Dermis microvascular lymphatic vessel endothelial cell (primary cell): ENCODE data around the gene MYO5A. TPM values are rescaled to one million over a fixed set of nuclear protein-coding genes. Genes with fewer than 3 reads are reported as not detected.
"Not testable (repeated sequence)": the region's sequence is repeated elsewhere in the genome, so short reads cannot be mapped to it uniquely, and the experiment has no call there.

Experiments
- DNase-seq, 2 donors: peaks; one replicate each; pipeline versions ENCODE4 v3.0.0 to v3.0.0-alpha.2; 2010; ENCODE audit warnings: low read depth in 2 of 2
- total RNA-seq: library from RNA; depleted of rRNA; stranded (reverse); fragments of >200 nt; gene quantifications from 2 replicates; pipeline ENCODE4 v1.2.1, GENCODE V29; 2014

MYO5A gene
- total RNA-seq, 1 donor from 2014 or later, result 50.1 TPM

- DNase-seq, result no peak
Observed at GRCh38 chr15:52291204-52291603, 237.5 kb downstream of the MYO5A start.

GRCh38 chr15:52290800-52291199 lies 237.9 kb downstream of the MYO5A start:
- DNase-seq, result no peak

DNA sequence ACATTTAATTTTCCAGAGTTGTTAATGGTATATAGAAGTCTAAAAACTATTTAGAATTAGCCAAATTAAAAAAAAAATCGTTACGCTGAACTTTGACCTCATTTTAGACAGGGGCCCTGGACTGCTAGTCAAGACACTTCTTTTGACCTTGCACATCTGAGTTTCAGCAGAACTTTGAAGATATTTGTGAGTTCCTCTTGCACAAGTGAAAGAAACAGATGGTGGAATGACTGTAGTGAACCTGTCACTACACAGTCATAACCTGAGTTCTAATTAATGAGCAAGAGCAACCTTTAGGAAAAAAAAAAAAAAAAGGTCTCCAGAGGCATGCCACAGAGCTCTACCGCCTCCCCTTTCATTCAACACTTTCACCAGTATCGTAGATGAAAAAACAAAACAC lies 238.4 kb downstream of the MYO5A start:
- DNase-seq, result no peak

GRCh38 chr15:52289629-52290081 lies 239.0 kb downstream of the MYO5A start:
- DNase-seq, result no peak

GRCh38 chr15:52288986-52289385 lies 239.7 kb downstream of the MYO5A start:
- DNase-seq, result no peak

GRCh38 chr15:52288051-52288942 lies 240.4 kb downstream of the MYO5A start:
- peak; percentile 57 to 81 for DNase-seq

DNA sequence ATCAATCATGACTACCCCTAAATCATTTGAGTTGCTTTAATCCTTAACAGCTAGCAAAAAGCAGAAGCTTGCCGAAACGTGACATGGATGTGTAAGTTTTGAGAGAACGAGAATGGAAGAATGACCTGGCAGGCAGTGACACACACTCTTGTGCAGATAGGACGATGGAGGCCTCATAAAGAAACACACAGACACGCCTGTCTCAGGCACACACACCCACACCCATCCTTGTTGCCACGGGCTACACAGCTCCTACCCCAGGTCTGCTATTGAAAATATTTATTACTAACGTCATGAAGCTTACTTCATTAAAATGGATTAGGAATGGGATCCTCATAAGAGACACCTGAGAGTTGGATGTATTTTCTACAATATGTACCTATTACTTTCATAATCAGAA lies 241.6 kb downstream of the MYO5A start:
- DNase-seq, result no peak

DNA sequence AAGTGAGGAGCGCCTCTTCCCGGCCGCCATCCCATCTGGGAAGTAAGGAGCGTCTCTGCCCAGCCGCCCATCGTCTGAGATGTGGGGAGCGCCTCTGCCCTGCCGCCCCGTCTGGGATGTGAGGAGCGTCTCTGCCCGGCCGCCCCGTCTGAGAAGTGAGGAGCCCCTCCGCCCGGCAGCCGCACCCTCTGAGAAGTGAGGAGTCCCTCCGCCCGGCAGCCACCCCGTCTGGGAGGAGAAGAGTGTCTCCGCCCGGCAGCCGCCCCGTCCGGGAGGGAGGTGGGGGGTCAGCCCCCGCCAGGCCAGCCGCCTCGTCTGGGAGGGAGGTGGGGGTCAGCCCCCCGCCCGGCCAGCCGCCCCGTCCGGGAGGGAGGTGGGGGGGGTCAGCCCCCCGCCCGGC lies 242.7 kb downstream of the MYO5A start:
- DNase-seq, result not testable (repeated sequence)

- no peak for DNase-seq
Observed at GRCh38 chr15:52284164-52284563, 244.5 kb downstream of the MYO5A start.

DNA sequence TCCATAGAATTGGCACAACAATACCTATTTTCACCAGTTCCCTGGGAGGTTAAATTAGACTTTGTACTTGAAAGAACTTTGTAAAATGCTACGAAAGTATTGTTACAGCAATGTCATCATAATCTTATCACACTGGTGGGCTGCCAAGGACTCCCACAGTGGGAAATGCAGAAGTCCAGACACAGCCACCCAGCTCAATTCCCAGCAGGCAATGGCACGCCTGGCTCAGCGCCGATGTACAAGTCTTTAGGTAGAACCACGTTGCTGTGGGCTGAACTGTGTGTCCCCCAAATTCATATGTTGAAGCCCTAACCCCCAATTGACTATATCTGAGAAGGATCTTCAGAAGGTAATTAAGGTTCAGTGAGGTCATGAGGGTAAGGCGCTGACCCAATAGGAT lies 245.4 kb downstream of the MYO5A start:
- DNase-seq, result no peak

DNA sequence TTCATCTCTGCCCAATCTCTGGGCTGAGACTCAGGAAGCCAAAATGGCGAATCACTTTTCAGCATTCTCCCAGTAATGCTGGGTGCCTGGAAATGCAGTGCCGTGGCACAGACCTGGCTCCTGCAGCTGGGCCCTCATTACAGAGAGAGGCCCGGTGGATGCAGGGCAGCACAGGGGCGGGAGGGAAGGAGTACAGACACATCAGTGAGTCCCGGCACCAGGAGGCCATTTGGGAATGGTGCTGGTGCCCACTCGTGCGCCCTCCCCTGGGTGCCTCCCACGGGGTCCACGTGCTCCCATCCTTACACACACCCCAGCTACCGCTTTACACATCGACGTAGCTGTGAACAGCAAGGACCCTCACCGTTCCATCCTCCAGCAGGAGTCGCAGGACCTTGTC lies 246.3 kb downstream of the MYO5A start:
- DNase-seq, result no peak

GRCh38 chr15:52281085-52282035 lies 247.3 kb downstream of the MYO5A start:
- DNase-seq, result no peak

DNA sequence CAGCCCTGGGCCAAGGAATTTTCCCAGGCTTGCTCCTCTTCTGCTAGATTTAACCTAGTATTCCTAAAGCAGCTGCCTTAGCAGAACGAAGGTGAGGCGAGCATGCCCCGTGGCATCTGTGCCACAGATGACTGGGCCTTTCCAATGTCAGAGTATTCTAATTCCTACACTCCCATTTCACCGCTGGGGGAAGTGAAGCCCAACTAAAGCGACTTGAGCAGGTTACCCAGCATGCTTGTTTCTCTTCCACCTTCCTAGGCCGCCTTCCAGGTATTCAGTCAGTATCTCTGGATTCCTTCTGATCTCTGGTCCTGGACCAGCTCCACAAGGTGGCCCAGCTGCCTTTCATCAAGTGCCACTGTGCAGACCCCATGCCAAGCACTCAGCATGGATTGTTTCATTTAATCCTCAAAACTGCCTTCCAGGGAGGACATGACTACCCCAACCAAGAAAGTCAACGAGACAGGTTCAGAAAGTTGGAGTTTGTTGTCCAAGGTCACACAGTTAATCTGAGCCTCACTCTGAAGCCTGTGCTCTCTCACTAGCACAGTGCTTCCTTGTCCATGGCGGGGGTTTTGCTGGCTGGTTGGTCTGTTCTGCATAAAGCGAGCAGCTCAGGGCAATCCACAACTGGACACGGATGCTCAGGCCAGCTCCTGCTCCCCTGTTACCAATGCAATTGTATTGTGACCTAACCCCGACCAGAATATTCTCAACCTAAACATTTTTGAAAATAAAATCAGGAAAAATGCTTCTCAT lies 248.2 kb downstream of the MYO5A start:
- DNase-seq, result no peak

- DNase-seq, result no peak
Observed at GRCh38 chr15:52278636-52279367, 249.9 kb downstream of the MYO5A start.

DNA sequence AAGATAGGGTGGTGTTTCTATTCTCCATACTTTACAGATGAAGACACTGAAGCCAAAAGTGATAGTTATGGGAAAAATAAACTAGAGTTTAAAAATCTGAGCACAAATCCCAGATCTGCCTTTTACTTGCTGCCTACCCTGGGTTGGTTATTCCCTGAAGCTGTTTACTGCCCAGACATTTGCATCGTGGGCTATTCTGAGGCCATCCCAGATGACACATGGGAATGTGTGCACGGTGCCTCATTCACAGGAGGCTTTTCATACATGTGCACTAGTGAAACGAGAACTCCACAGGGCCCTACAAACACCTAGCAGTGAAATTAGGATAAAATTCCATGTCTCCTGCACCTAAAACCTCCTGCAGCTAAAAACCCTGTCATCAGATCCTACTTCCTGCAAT lies 250.5 kb downstream of the MYO5A start:
- DNase-seq, result no peak

DNA sequence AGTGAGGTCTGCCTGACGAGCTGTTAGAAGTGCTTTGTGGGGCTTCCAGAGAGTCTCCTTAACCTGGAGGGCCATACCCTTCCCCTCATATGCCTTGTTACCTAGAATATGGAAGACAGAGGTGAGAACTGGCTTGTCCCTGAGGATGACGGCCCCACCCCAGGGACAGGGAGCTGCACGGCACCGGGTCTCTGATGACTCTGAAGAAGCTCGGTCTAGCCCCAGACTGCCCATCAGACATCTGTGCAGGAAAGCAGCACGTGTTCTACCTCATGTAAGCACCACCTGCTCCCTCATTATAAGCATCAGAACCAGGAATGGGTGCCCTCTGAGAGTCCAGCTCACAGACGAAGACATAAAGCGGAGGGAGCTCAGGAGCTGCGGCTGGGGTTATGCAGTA lies 251.1 kb downstream of the MYO5A start:
- no peak for DNase-seq

DNA sequence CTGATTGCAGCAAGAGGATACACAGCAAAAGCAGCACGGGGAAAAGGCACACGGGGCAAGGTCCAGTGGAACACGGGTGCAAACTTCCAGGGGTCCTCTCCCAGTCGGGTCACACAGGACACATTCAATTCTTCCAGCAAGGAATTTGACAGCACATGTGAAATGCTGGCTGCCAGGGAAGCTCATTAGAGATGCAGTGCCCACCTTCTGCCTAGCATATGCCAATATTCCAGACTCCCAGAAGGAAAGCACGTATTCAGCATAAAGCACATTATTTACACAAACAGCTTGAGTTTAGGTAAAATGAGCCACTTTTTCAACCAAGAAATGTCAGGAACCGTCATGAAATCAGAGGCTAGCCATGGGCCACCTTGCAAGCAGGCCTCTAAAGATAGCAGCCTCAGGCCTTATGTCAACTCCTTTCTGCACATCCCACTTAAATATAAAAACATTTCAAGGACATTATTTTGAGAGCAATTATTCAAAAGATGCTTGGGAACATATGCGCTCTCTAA lies 252.4 kb downstream of the MYO5A start:
- no peak for DNase-seq

- no peak for DNase-seq
Observed at GRCh38 chr15:52263563-52264282, 265.0 kb downstream of the MYO5A start.

- DNase-seq, result peak in 1 of 2 donors; percentile 45
Observed at GRCh38 chr15:52262364-52262763, 266.3 kb downstream of the MYO5A start.
